Retina (tissue), 1 donor: ENCODE data around the gene MUC5AC.
A peak's percentile ranks its signal among the peaks of the same experiment; 100 is the strongest.
"Not testable (repeated sequence)": the region's sequence is repeated elsewhere in the genome, so short reads cannot be mapped to it uniquely, and the experiment has no call there.

Experiments
- DNase-seq: peaks from one replicate; pipeline ENCODE4 v3.0.0-alpha.2; 2016

Gene MUC5AC

GRCh38 chr11:1199241-1199750, 41.5 kb downstream of the MUC5AC start:
- DNase-seq, result no peak

- DNase-seq, result no peak
Observed at GRCh38 chr11:1199751-1200610, 42.2 kb downstream of the MUC5AC start.

- no peak for DNase-seq
Observed at GRCh38 chr11:1200611-1201191, 42.9 kb downstream of the MUC5AC start.

- DNase-seq, result no peak
Observed at GRCh38 chr11:1201395-1202153, 43.8 kb downstream of the MUC5AC start.

- DNase-seq, result no peak
Observed at GRCh38 chr11:1202154-1202775, 44.5 kb downstream of the MUC5AC start.

GRCh38 chr11:1202776-1203504, 45.2 kb downstream of the MUC5AC start:
- peak; percentile 89 for DNase-seq

GRCh38 chr11:1203505-1204271, 45.9 kb downstream of the MUC5AC start:
- DNase-seq, result no peak

GRCh38 chr11:1204381-1205101, 46.8 kb downstream of the MUC5AC start:
- no peak for DNase-seq

- DNase-seq, result no peak
Observed at GRCh38 chr11:1205121-1205986, 47.6 kb downstream of the MUC5AC start.

GRCh38 chr11:1205987-1206331, 48.2 kb downstream of the MUC5AC start:
- DNase-seq, result no peak

- DNase-seq, result no peak
Observed at GRCh38 chr11:1206391-1207271, 48.9 kb downstream of the MUC5AC start.

- DNase-seq, result no peak
Observed at GRCh38 chr11:1207401-1208143, 49.8 kb downstream of the MUC5AC start.

GRCh38 chr11:1208144-1208393, 50.3 kb downstream of the MUC5AC start:
- no peak for DNase-seq

- no peak for DNase-seq
Observed at GRCh38 chr11:1208394-1209261, 50.9 kb downstream of the MUC5AC start.

GRCh38 chr11:1209371-1210057, 51.8 kb downstream of the MUC5AC start:
- no peak for DNase-seq

- no peak for DNase-seq
Observed at GRCh38 chr11:1211838-1212237, 54.1 kb downstream of the MUC5AC start.

GRCh38 chr11:1215826-1216225, 58.1 kb downstream of the MUC5AC start:
- DNase-seq, result not testable (repeated sequence)
